GM18520 (cell line): ENCODE data around the gene ITGB2.
"Not testable (repeated sequence)": the region's sequence is repeated elsewhere in the genome, so short reads cannot be mapped to it uniquely, and the experiment has no call there.

Experiments
- ATAC-seq: cut with Tn5 transposase; IDR thresholded peaks from one replicate; pipeline ENCODE4 v1.9.1; 2021; ENCODE audit not compliant: unreplicated experiment

The ITGB2 gene

GRCh38 chr21:44927587-44928461, 7.1 kb upstream of the ITGB2 start:
- ATAC-seq: no peak

DNA sequence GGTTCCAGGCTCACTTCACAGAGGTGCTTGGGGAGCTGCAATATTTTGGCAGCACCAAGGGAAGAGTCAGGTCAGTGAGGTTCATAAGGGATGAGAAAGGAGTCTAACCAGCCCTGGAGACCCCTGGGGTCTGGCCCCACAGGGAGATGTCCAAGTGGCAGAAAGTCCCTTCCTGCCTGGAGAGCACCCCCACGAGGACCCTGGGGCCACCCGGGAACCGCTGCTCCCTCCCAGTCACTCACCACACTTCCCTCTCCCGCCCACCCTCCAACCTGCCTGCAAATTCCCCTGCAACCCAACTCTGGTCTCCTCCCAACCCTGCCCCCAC, 6.5 kb upstream of the ITGB2 start:
- no peak for ATAC-seq

GRCh38 chr21:44926331-44927101, 5.8 kb upstream of the ITGB2 start:
- ATAC-seq: no peak

DNA sequence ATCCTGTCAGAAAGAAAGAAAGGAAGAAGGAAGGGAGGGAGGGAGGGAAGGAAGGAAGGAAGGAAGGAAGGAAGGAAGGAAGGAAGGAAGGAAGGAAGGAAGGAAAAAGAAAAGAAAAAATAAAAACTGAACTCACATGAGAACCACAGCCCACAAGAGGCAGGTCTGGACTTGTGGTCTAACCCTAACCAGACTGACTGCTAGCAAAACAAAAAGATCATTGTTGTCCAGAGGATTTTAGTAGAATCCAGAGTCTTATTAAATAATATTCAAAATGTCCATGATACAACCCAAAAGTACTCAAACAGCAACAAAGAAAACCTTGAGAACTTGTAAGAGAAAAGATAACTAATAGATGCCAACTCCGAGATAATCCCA, 4.7 kb upstream of the ITGB2 start:
- ATAC-seq: no peak

DNA sequence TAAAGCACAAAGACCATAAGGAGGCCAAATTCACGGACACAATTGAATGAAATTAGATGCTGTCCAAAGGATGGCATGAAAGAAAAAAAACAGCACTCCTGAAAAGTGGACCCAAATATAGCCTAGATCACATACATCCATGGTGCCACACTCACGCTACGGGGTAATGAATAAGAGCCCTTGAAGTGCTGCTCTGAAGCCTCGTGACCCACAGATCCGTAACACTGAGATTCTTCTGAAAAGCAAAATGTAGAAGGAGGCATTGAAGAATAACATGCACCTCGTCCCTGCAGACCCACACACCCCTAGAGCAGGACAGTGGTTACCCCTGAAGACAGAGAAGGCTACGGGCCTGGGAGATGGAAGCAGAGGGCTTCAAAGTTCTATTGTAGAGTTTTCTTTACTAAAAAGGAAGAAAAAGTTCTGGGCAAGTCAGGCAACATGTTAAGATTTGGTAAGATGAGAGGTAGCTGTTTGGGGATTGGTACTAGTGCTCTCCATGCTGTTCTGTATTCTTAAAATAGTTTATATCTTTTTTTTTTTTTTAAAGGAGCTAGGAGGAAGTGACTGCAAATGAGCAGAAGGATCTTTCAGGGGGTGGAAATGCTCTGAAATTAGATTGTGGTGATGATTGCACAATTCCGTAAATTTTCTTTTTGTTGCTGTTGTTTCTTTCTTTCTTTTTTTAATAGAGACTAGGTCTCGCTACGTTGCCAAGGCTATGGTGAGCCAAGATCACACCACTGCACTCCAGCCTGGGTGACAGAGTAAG, 4.1 kb upstream of the ITGB2 start:
- no peak for ATAC-seq

DNA sequence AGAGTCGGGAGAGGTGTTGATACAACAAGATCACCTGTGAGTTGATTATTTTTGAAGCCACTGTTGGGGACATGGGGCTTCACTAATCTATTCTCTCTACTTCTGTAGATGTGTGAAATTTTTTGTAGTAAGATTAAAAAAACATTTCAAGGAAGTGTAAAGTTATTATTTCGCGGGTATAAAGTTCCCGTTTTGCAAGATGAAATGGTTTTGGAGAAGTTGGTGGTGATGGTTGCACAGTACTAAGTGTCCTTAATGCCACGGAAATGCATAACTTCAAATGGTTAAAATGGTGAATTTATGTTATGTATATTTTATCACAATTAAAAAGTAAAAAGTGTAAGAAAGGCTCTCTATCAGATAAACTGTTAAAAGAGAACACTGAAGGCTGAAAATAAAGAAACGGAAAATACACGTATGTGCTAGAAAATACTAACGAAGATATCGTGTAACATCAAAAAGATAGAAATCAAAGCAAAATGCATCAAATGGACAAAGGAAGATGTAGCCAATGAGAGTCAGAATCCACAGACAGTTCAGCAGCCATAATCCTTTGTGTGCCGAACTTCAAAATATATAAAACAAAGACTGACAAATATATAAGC, 2.9 kb upstream of the ITGB2 start:
- no peak for ATAC-seq

DNA sequence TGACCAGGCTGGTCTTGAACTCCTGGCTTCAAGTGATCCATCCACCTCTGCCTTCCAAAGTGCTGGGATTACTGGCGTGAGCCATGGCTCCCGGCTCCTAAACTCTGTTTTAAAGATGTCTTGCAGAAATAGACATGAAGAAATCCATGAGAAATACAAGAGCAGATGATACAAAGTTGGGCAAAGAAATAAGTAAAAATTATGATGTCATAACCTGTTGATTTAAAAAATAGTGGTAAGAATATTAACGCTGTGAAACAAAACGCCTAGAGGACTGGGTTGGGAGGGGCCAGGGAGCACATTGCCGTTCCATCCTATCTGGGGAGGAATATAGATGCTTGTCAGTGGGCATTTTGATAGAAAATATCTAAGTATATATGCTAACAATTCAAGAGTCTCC, 1.2 kb upstream of the ITGB2 start:
- ATAC-seq: no peak

DNA sequence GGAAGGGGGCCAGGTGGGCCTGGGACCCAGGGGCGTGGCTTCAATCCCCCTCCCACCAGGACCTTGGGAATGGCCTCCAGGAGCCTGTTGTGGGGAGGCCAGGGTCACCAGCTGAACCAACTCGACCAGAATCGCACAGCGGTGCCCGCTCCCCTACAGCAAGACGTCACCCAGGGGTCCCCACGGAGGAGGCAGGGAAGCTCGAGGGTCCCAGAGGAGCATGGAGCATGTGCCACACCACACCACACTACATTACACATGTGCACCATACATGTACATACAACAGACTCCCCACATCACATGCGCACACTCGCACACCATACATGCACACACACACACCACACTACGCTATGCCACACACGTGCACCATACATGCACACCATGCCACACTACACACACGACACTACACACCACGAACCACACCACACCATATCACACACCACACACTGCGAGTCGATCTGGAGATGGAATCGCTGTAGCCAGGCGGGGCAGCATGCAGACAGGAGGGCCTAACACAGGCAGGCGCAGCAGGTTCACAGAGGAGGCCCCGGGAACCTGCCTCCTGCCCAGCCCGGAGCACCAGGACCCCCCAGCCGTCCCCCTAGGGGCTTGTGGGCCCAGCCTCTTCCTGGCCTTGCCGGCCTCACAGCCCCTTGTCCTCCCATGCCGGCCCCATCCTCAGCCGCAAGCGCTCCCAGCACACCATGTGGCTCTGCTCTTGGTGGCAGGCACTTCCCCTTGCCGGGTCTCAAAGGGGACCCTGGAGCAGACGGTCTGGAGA, 596 bp downstream of the ITGB2 start:
- no peak for ATAC-seq

DNA sequence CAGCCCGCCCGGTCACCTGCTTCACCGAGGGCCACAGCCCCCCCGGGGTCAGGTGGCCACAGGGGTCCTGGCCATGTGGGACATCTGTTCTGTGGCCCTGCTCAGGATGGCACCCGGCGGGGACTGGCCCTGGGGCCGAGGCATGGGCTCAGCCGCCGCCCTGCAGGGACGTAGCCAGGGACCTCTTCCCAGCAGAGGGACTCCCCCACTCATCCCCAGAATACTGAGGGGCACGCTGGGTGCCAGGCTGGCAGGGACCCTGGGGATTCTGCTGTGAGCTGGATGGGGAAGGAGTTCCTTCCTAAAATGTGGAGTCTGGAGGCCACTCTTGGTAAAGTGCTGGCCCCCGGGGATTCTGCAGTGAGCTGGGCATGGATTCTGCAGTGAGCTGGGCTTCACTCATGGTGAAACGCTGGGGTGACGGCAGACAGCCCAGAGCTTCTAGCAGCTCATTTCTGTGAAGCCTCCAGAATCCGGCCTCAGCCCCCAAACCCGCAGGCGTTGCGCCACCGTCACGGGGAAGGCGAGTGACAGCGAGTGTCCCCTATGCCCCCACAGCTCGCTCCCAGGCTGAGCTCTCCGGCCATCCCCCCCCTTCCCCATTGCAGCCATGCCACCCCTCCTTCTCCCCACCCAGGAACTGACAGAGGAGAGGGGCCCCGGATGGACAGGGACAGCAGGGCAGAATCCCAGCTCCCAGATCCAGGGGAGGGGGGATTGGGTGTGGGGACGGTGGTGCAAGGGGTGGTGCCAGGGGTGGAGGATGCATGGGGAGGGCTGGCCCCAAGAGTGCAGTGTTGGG, 1.4 kb downstream of the ITGB2 start:
- ATAC-seq: no peak

- no peak for ATAC-seq
Measured at GRCh38 chr21:44918581-44919033, 2.1 kb downstream of the ITGB2 start.

DNA sequence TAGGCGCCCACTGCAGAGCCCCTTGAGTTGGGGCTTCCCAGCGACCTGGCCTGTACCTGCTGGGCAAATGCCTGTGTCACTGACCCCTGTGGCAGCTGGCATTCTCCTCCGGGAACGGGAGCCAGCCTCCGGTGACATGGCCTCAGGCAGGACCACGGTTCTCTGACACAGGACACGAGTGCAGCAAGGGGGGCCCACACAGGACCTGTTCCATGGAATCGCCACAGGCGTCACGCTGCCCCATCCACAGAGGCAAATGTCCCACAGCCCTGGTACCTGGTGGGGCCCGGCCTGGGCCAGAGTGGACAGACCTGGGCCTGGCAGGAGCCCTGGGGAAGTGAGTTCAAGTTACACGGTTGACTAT, 2.6 kb downstream of the ITGB2 start:
- ATAC-seq: no peak

- ATAC-seq: no peak
Measured at GRCh38 chr21:44917446-44918106, 3.1 kb downstream of the ITGB2 start.

DNA sequence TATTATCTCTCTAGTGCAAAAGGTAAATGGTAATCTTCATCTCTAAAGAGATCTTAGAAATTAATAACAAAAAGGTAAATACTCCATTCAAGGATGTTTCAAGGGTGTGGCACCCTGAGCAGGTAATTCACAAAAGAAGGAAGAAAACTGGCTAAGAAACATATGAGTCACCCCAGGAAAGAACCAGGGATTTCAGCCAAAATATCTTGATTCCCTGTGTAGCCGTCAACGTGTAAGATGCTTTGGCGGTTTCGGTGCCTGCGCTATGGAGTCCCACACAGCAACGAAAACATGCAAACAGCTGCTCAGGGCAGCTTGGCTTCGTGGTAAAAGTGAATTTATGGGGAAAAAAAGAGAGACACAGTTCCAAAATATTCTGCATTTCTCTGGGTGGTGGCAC, 3.7 kb downstream of the ITGB2 start:
- no peak for ATAC-seq

DNA sequence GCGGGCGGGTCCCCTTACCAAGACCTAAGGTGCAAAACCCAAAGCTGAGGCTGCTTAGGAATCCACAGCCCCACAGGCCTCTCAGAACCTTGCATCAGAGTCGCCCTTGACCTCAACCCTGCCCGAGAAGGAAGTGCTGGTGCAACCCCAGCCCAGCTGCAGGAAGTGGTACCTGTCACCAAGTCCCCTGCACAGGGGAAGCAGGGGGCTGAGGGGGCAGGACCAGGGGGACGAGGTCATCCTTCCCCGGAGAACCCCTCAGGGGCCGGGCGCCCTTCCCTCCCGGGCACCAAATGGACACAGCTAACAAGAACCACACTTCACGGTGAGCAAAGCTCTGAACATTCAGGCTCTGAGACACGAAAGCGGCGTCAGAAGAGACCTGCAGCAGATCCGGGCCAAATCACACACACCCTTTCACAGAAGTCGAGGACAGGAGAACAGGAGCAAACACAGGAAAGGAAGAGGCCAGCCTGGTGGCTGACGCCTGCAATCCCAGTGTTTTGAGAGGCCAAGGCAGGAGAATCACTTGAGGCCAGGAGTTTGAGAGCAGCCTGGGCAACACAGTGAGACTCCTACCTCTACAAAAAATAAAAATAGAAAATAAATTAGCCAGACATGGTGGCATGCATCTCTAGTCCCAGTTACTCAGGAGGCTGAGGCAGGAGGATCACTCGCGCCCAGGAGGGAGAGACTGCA, 6.4 kb downstream of the ITGB2 start:
- ATAC-seq: no peak

GRCh38 chr21:44913425-44914175, 7.1 kb downstream of the ITGB2 start:
- ATAC-seq: no peak

- ATAC-seq: not testable (repeated sequence)
Measured at GRCh38 chr21:44912506-44913412, 7.9 kb downstream of the ITGB2 start.

DNA sequence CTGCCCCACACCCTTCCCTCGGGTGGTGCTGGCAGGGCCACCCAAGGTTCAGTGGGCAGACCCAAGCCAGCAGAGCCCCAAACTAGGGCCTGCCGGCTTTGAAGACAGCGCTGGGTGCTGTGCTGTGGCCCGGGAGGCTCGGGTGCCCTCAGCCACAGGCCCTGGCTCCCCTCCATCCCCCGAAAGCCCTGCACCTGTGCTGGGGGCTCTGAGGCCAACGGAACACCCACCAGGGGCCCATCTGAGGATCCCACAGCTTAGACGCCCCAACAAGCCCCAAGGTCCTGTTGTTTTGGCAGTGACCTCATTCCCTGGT, 8.6 kb downstream of the ITGB2 start:
- ATAC-seq: no peak
